GM23338 (cell line): ENCODE results near the gene SOAT1.

Source experiments
- CREB1 ChIP-seq: fragments of 250-450 bp; sonication (Bioruptor Pico); IDR thresholded peaks from 2 replicates; pipeline ENCODE4 v1.5.0; 2020; ENCODE audit warnings: low read depth, mild to moderate bottlenecking, moderate library complexity
- CTCF ChIP-seq, 2 experiments: fragments of 200-600 bp in 1 of 2; sonication (generic) in 1 of 2; conservative IDR thresholded peaks; 2 replicates each; pipeline versions ENCODE4 v1.5.1 to v1.6.1; 2016 to 2017; ENCODE audit warnings: antibody characterized with exemption in 2 of 2, low read depth in 2 of 2, mild to moderate bottlenecking in 2 of 2, moderate library complexity in 1 of 2
- EZH2 ChIP-seq: fragments of 200-600 bp; sonication (generic); IDR thresholded peaks from one replicate; pipeline ENCODE4 v1.8.0; 2017; ENCODE audit warnings: antibody characterized with exemption, mild to moderate bottlenecking, low read depth; ENCODE audit not compliant: unreplicated experiment
- EZH2phosphoT487 ChIP-seq: fragments of 200-600 bp; sonication (generic); IDR thresholded peaks from one replicate; pipeline ENCODE4 v1.8.1; 2018; ENCODE audit warnings: antibody characterized with exemption; ENCODE audit not compliant: unreplicated experiment
- NANOG ChIP-seq: IDR thresholded peaks from 2 replicates; pipeline ENCODE4 v1.6.1; 2016; ENCODE audit warnings: antibody characterized with exemption, borderline replicate concordance
- POLR2AphosphoS5 ChIP-seq: IDR thresholded peaks from 2 replicates; pipeline ENCODE4 v1.6.1; 2016; ENCODE audit warnings: antibody characterized with exemption, low read depth
- STAT1 ChIP-seq: IDR thresholded peaks from one replicate; pipeline ENCODE4 v1.6.1; 2016; ENCODE audit warnings: antibody characterized with exemption; ENCODE audit not compliant: unreplicated experiment
- ZNF114 ChIP-seq: fragments of 250-450 bp; sonication (Bioruptor Pico); IDR thresholded peaks from 2 replicates; pipeline ENCODE4 v1.5.0; 2020; ENCODE audit warnings: mild to moderate bottlenecking, moderate library complexity
- ZNF462 ChIP-seq: fragments of 250-450 bp; sonication (Bioruptor Pico); IDR thresholded peaks from 2 replicates; pipeline ENCODE4 v1.5.0; 2020; ENCODE audit warnings: mild to moderate bottlenecking, moderate library complexity
- TF ChIP-seq, protein P1 (sequence below): IDR thresholded peaks from one replicate; pipeline ENCODE4 v1.6.1; 2018; ENCODE audit warnings: antibody characterized with exemption; ENCODE audit not compliant: unreplicated experiment

- TF ChIP-seq CTCF (conservative IDR thresholded peaks at IDR 0.05; ENCODE audit: low read depth in 2 of 2) = no peak
- no peak for TF ChIP-seq EZH2
- no peak for TF ChIP-seq EZH2phosphoT487
- TF ChIP-seq, protein P1, sequence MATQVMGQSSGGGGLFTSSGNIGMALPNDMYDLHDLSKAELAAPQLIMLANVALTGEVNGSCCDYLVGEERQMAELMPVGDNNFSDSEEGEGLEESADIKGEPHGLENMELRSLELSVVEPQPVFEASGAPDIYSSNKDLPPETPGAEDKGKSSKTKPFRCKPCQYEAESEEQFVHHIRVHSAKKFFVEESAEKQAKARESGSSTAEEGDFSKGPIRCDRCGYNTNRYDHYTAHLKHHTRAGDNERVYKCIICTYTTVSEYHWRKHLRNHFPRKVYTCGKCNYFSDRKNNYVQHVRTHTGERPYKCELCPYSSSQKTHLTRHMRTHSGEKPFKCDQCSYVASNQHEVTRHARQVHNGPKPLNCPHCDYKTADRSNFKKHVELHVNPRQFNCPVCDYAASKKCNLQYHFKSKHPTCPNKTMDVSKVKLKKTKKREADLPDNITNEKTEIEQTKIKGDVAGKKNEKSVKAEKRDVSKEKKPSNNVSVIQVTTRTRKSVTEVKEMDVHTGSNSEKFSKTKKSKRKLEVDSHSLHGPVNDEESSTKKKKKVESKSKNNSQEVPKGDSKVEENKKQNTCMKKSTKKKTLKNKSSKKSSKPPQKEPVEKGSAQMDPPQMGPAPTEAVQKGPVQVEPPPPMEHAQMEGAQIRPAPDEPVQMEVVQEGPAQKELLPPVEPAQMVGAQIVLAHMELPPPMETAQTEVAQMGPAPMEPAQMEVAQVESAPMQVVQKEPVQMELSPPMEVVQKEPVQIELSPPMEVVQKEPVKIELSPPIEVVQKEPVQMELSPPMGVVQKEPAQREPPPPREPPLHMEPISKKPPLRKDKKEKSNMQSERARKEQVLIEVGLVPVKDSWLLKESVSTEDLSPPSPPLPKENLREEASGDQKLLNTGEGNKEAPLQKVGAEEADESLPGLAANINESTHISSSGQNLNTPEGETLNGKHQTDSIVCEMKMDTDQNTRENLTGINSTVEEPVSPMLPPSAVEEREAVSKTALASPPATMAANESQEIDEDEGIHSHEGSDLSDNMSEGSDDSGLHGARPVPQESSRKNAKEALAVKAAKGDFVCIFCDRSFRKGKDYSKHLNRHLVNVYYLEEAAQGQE = no peak
- TF ChIP-seq NANOG = no peak
- TF ChIP-seq POLR2AphosphoS5 = no peak
- TF ChIP-seq STAT1 = no peak
- TF ChIP-seq CREB1 (CRISPR knock-in tag) = no peak
- no peak for TF ChIP-seq ZNF462
- TF ChIP-seq ZNF114 = no peak
Observed at GRCh38 chr1:179337288-179337687, 43.7 kb downstream of the SOAT1 start.
